Retinal pigment epithelial cell (primary cell): ENCODE results near the gene ATG4D.
A peak's percentile ranks its signal among the peaks of the same experiment; 100 is the strongest.
"Not testable (repeated sequence)": the region's sequence is repeated elsewhere in the genome, so short reads cannot be mapped to it uniquely, and the experiment has no call there.

Experiments
- DNase-seq: peaks from one replicate; pipeline ENCODE4 v3.0.0-alpha.2; 2010; ENCODE audit warnings: low read depth
- H3K4me3 ChIP-seq: 2 replicates; pipeline ENCODE4 v1.5.1; 2011; ENCODE audit warnings: mild to moderate bottlenecking, low read length, control low read depth, moderate library complexity
- CTCF ChIP-seq: conservative IDR thresholded peaks from 2 replicates; pipeline ENCODE4 v1.5.1; 2011; ENCODE audit warnings: low read depth, low read length, control low read depth, inconsistent platforms

Gene ATG4D

GRCh38 chr19:10544753-10545251 is 1.1 kb downstream of the ATG4D start:
- peak overlapping the region; percentile 82 for H3K4me3 ChIP-seq
- TF ChIP-seq CTCF: no peak
- no peak for DNase-seq

DNA sequence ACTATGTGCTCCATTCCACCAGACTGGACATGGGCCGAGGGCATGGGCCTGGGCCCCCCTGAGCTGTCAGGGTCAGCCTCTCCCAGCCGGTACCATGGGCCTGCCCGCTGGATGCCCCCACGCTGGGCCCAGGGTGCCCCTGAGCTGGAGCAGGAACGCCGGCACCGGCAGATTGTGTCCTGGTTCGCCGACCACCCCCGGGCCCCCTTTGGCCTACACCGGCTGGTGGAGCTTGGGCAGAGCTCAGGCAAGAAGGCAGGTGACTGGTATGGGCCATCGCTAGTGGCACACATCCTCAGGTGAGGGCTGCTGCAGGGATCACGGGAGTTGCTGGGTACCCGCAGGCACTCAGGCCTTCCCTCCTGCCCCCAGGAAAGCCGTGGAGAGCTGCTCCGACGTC is 3.1 kb downstream of the ATG4D start:
- no peak overlapping the region for H3K4me3 ChIP-seq
- no peak for TF ChIP-seq CTCF
- no peak for DNase-seq

DNA sequence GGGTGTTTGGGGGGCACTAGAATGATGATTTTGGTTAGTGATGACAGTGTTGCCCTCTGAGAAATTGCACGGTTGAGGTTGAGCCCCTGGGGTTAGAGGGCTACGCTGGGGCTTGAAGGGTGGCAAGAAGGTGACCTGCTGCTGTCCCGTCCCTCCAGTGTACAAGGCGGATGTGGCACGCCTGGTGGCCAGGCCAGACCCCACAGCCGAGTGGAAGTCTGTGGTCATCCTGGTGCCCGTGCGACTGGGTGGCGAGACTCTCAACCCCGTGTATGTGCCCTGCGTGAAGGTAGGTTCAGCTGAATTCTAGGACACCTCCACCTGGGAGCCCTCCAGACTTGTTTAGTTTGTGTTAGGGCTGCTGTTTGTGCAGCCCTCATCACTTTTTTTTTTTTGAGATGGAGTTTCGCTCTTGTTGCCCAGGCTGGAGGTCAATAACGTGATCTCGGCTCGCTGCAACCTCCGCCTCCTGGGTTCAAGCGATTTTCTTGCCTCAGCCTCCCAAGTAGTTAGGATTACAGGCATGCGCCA is 5.1 kb downstream of the ATG4D start:
- no peak for DNase-seq
- H3K4me3 ChIP-seq: no peak overlapping the region
- no peak for TF ChIP-seq CTCF

DNA sequence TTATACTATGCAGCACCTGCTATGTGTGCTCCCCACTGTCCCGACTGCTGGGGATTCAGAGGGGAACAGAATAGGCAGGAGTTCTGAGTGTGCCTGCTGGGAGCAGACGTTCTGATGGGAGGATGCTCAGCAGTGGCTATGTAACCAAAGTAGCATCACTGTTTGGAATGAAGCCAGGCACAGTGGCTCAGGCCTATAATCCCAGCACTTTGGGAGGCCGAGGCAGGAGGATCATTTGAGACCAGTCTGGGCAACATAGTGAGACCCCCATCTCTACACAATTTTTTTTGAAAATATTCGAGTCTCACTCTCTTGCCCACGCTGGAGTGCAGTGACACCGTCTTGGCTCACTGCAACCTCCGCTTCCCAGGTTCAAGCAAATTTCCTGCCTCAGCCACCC is 6.0 kb downstream of the ATG4D start:
- H3K4me3 ChIP-seq: no peak overlapping the region
- no peak for TF ChIP-seq CTCF
- DNase-seq: no peak

GRCh38 chr19:10550336-10550735 is 6.6 kb downstream of the ATG4D start:
- no peak for DNase-seq
- no peak for TF ChIP-seq CTCF
- H3K4me3 ChIP-seq: no peak overlapping the region

- H3K4me3 ChIP-seq, DNase-seq: not testable (repeated sequence)
These were observed 7.3 kb downstream of the ATG4D start for GRCh38 chr19:10551006-10551405.

- TF ChIP-seq CTCF: peak; percentile 35
- no peak for DNase-seq
- H3K4me3 ChIP-seq: no peak overlapping the region
These were observed 8.1 kb downstream of the ATG4D start for GRCh38 chr19:10551698-10552301.
